NCI-H82 treated with DMSO at 0.1 percent for 48 hours (cell line): Measurements from ENCODE around the gene POLR1D.

Experiments used
- DNase-seq: peaks from one replicate; lab custom pipeline; 2025; ENCODE audit not compliant: unreplicated experiment; lab: John Stamatoyannopoulos, UW

POLR1D gene

DNA sequence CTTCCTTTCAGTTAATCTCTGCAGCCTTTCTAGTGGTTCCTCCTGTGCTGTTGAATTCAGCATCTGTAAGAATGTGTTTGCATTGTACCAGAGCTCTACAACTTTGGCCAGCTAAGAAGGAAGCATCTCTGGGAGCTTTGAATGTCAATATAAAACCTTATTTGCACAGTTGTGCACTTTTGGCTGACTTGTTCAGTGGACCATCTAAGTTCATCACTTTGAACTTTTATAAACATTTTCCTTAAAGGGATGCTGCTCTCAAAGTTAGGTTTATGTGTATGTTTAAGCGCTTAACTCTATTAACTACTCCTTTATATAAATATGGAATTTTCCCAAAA is 15.6 kb downstream of the POLR1D start:
- no peak for DNase-seq

DNA sequence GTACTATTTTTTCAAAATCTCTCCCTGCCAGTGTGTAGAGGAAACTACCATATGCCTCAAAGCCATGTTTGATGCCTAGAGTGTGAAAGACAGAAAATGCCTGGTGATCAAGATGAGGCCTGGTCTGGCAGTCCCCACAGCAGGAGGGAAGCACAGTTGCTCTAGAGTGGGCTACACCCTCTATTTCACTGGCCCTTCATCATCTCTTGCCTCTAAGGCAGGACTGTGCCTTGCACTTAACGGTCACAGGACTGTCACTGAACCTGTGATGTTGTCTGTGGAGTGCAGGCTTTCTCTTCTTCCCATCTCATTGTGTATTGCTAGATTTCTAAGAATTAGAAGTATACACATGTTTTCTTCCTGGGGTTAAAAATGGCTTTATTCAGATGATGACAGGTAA is 16.3 kb downstream of the POLR1D start:
- DNase-seq: no peak

DNA sequence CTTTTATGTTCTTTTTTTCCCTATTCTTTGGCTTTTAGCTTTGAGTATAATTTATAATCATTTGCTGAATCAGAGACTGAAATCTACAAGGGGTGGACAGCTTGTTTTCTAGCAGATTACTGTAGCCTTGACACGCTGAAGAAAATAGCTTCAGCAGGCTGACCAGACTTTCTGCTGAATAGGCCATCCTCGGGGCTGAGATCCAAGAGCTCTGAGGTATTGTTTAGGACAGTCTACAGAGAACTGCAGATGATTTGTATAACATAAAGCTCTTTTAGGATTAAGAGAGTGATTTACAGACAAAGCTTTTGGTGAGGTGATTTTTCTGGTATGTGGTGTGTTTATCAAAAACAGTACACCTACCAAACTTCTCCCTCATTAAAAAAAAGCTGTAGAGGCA is 16.8 kb downstream of the POLR1D start:
- no peak for DNase-seq

DNA sequence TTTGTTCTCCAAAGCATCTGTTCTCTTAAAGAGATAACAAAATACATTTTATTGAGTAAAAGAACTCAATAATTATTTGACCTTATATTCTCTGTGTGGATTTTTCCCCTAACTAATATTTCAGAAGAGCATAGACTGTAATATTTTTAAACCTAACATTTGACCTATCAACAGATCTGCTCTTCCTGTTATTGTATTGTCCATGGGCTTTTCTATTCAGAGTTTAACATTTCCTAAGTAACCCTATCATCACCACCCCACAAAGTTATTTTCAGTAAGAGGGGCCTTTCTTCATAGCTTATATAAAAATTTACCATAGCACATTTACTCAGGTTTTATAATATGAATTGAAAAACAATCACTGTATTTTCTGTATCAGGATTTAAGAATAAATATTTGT is 17.5 kb downstream of the POLR1D start:
- no peak for DNase-seq

DNA sequence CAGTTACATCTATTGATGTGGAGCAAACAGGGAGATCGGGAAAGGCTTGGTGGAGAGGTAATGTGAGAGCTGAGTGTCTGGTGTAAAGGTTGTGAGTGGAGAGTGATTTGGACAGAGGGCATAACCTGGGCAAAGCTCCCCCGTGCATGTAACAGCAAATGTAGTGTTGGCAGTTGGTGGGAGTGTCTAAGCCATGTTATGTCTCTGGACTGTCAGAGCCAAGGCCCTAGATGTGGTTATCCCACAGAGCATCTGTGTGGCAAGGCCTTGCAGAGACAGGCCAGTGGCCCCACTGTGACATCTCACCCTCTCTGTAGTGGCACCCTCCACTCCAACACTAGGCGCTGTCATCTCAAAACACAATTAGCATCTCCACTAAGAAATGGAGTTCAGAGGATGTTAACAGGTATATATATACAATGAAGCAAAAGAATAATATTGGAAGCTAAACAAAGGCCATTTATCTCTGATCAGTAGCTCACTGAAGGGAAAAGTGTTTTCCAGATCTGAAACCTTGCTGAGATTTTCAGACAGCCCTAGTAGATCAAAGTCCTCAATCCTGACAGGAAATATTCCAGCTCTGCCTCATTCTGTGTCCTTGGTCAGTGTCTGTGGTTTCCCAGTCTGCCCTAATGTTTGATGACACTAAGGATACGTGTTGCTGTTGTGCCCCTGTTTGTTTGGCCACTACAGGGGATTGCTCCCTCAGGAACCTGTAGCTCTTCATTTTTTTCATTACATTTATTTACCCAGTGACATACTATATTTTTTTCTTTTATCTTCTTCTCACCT is 20.2 kb downstream of the POLR1D start:
- no peak for DNase-seq

DNA sequence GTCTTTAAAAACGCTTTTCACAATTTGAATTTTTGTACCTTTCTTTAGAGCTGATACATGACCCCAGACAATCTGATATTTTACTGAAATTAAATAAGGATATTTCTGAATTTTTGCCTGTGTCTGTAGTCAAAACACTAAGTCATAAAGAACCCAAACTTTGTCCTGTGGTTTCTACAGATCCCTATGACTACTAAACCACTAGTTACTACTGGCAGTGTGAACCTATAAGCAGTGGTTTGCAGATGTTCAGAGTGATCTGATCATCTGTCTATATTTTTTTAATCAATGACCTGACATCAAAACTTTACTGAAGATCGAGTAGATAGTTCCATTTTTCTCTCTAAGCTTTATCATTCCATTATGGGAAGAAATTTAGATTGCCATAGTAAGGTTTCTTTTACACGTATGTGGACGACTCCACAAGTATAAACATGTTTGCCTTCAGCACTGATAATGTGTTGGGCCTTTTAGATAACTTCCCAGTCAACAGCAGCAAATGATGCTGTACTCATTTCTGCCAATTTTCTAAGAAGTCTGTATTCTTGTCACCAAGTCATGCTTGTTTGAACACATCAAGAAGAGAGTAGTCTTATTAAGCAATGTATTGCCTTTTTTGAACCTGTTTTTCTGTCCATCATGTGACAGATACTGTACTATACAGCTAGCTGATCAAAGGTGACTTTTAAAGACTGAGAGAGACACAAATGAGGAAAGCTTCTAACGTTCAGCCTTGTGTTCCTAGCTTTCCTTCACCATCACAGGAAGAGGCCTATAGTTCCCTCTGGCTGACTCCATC is 21.8 kb downstream of the POLR1D start:
- DNase-seq: no peak

DNA sequence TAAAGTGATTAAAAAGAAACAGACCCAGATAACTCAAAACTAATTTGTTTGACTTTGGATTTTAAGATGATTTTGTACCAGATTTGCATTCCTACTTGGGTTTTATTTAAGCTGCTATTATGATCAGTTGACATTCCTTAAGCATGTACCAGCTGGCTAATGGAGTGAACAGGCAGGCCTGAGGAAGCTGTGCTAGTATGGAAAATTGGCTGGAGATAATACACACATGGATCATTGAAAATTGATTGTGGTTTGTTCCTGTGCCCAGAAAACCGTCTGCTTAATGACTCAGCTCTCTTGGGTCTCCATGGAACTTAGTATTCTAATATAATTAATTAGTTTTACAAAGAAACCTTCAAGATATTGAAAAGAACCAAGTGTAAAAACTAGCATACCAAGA is 22.6 kb downstream of the POLR1D start:
- DNase-seq: peak; percentile 57

DNA sequence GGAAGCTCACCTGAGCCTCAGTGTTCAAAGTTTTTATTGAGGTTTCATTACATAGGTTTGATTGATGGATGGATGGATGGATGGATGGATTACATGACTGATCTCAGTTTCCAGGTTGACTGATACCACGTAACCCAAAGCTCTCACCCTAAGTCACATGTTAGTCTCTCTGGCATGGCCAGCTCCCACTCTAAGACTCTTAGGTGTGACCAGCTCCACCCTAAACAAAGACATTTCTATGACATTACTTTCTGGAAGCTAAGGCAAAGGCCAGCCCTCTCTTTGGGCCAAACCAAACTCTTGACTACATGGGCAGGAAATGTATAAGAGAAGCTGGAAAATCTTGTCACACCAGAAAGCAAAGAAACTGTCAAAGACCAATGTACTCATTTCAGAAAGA is 28.6 kb downstream of the POLR1D start:
- DNase-seq: no peak

DNA sequence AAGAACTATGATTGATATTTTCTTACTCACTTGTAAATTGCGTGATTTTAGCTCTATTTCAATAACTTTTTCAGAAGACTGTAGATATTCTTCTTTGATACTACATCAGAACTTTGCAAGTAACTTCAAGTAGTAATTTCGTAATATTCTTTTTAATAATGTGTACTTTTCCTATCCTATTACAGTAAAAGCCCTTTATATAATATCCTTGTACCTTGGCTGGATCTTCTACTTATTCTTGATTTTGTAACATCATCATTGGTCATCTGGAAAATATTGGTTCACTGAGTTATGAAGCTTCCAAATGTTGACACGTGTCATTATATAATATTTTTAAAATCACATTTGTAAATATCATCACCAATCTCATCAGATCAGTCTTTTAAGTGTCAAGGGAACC is 32.4 kb downstream of the POLR1D start:
- DNase-seq: no peak

DNA sequence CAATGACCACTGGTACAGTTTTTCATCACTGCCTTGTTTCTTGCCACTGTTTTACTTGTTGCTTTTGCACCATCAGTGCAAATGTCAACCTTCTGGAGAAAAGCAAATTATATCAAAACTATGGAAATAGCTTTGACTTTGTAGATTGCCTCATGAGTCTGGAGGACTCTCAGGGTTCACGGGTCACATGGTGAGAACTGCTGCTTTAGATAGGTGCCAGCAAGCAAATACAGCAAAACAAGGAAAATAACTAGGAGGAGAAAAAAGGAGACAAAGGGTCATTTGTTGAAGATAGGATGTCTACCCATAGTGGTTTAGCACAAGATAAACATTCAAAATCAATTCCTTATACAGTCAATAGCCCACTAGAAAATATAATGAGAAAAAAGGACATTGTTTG is 33.1 kb downstream of the POLR1D start:
- DNase-seq: no peak

DNA sequence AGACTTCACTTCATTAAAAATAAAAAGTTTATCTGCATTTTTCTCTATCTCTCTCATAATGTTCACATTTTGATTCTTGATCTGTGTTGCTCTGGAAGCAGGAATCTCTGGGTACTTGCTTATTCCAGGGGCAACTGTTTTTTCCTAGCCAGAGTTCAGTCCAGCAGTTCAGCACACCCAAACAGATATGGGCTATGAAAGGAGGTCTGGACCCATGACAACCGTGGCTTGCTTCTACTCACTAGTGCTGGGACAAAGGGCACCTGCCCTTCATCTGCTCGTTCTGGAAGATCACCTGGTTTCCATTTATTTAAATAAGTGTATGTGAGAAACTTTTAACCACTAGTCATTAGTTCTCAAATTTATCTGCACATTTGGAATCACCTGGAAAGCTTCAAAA is 36.0 kb downstream of the POLR1D start:
- DNase-seq: no peak

DNA sequence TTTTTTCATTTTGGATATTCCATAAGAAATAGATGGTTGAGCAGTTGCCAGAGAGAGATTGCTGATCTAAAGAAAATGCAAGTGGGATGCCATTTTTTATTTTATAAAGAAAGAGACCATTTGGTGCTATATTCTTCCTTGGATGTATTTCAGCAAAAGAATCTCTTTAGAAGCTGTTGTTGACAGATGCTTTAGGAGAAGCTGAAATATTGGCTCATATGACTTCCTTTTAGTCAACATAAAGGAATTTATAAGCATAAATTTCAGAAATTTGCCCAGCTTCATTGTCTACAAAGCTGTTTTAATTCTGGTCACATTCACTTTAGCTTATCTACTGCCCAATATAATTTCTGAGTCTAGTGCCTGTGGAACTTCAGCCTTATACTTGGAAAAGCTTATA is 36.9 kb downstream of the POLR1D start:
- DNase-seq: no peak

DNA sequence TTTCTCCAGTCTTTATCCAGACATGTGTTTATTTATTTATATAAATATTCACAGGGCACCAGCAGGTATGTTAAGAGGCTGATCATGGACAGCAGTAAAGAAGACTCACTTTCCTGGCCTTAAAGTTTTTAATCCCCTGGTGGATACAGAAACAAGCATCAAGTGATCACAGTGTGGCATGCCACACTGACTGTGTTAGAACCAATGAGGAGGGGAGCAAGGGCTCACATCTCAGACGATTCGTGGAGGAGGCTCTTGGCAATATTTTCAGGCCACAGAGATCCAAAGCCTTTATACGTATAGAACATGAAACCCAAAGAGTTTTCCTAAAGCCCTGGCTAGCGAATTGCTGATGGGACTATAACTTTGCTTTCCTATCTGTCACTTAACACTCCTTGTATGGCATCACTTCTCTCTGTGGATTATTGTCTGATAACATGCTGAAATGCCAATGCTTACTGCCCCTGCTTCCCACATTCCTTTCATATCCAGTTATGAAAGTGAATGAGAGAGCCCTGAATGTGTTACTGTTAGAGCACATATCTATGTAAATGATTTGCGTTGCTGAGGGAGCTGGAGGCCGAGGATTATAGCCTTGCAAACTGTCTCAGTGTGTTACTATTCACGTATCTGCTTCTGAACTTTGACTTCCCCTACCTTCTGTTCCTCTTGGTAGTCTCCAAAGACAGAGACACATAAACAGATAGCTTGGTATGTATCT is 37.6 kb downstream of the POLR1D start:
- no peak for DNase-seq

DNA sequence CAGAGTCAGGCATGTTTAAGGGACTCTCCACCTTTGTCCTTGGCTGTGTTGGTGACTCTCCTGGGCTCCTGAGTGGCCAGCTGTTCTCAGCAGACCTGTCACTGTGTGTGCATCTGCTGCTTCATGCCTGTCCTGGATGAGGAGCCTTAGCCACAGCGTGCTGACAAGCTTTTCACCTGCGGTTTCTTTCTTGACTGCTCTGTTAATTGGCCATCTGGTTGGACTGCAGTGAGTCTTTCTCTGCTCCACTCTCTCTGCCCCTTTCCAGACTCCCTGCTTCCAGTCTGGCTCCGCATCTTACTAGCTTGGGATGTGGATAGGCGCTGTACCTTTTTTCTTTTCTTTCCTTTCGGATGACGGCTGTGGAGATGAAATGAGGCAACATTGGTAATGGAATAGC is 38.8 kb downstream of the POLR1D start:
- no peak for DNase-seq

DNA sequence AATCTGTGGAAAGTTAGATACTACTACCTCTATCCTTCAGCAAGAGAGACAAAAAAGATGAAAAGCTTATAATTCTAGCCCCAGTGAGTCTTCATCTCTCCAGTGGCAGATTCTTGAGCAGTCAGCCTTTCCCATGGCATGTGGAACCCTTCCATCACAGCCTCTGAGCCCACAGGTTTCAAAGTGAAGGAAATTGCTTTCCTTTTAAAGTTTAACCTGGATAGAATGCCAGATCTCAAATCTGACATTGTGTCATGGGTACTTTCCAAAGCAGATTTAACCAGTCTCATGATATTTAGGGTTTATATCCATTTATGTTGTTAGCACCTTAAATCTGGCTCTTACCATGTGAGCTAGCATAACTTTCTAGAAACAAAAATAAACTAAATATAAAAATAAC is 39.3 kb downstream of the POLR1D start:
- DNase-seq: no peak

DNA sequence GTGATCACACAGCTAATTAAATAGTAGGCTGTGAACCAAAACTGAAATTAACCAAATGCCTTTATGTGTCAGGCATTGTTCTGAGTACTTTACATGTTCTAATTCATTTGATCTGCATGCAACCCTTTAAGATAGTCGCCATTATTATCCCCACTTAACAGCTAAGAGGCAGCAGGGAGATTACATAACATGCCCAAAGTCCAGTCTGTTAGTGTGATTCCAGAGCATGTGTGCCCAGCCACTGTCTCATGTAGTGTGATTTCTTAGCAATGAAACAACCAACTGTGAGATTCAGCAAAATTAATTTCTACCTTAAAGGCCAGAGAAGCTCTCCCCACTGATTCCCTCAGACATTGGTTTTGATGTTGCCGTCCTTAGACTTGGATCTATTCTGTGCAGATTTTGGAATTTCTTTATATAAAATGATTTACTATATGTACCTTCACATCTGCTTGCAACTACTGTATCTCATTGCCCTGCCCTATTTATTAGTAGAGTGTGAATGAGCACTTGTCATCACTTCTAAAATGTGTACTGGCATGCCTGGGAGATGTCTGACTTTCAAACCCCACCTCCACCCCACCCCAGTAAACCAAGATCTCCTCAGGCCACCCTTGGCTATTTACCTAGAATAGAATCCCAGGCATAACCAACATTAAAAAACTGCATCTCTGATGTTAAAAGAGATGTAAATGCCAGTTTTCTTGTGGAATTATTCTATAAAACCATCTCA is 41.2 kb downstream of the POLR1D start:
- no peak for DNase-seq

DNA sequence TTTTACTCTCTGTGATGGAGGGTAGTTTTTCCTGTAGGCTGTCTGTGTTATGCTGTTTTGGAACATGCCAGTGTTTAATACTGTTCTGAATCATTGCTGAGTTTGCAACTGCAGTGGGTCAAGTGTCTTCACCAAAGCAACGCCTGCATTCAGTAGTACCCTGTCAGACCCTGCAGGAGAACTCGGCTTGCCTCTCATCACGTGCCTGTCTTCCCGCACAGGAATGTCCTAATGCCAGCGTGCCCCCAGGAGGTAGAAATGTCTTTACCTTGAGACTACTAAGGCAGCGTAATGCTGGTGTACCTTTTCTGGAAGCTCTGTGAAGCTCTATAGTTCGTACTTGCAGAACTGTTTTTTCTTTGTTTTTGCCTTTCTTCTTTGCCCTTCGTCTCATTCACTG is 42.3 kb downstream of the POLR1D start:
- DNase-seq: no peak

DNA sequence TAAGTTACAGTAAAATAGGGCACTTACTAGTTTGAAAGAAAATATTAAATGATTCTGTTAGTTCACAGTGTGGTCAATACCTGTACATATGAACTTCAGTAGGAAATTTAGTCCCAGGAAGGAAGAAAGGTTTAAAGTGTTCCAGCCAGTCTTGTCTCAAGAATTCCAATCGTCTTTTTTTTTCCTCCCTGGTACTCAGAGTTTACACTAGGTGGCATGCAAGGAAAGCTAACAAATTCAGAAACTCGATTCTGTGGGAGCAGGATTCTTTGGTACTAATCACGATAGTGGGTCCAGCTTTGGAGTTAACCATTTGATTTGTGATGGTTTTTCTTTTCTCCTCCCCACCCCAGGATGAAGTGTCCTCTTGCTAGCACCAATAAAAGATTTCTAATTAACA is 43.6 kb downstream of the POLR1D start:
- DNase-seq: no peak

DNA sequence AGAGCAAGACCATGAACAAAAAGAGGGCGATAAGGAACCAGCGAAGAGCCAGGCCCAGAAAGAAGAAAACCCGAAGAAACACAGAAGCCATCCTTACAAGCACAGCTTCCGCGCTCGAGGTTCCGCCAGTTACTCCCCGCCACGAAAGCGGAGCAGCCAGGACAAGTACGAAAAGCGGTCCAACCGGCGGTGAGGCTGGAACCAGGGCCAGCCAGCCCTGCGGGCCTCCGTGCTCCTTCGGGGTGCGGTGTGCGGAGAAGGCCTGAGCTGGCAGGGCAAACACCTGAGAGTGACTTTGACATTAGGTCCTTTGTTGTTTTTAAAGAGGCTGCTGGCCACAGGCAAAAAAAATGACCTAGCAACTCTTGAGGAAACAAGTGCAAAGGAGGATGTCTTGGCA is 44.1 kb downstream of the POLR1D start:
- no peak for DNase-seq

DNA sequence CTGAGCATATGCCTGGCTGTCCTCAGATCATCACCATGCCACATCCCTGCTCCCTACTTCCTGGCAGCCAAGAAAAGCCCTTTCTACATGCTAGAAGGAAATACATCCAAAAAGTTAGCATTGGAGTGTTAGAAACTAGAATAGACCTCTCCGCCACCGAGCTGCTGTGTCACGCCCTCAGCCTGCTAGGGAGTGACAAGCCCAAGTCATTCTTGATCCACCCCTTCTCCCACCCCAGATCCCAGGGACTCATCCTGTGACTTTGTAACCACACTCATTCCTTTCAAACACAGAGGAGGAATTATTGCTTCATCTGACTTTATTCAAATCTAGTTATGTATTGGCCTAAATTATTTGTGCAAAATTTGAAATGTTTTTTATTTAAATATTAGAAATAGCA is 45.3 kb downstream of the POLR1D start:
- DNase-seq: no peak

DNA sequence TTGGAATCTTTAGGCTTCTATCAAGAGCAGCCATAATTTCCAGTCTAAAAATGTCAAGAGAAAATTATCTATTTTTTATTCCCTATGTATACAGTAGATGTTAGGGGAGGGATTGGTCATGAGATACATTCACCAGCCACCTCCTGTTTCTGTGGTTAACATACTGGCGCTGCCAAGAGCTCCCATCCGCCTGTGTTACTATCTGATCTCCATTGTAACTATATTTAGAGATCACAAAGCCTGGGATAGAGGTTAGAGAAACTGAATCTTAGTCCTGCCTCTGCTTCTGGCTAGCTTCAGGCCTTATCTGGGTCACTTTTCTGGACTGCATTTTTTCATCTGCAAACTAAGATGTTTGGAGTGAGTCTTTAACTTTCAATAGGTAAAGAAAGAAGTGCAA is 46.3 kb downstream of the POLR1D start:
- no peak for DNase-seq
